ENCODE results near the gene ASCC3. TPM values are rescaled to one million over a fixed set of nuclear protein-coding genes. Genes with fewer than 3 reads are reported as not detected.

Gene ASCC3
- total RNA-seq, 1 experiment from 2014 or later, result 40.5 TPM

DNA sequence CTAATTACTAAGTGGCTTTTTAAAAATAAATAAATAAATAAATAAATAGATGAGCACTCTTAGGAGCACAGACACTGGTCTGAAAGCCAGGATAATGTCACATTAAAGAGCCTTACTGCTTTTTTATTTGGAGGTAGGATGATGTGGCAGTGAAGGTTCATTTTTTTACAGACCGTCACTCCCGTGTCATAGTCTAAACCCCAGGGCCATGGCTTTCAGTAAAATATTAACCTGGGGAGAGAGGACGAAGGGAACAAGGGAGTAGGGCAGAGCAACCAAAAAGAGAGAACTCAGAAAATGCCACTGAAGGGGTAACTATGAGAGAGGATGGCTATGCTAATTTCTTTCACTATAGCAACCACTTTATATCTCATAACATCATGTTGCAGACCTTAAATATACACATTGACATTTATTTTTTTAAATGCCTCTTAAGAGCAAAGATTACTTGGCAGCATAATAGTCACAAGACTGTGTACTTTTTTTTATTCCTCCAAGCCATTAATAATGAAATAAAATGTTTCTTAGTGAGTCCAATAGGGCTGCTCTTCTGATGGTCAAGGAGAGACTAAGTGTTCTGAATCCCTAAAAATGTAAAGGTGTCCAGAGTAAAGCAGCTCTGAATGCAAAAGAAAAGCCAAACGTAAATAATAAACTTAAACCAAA, 315.6 kb downstream of the ASCC3 start:
- H3K9me2 ChIP-seq (ENCODE audit: insufficient read depth), result no peaks in the 10 kb centered on the region
- H3K4me1 ChIP-seq (ENCODE audit: control insufficient read depth in 1 of 2, insufficient read depth in 2 of 2, low read length in 2 of 2), result no peaks in the 10 kb centered on the region
- DNase-seq (ENCODE audit: low read depth, low spot score) (no peak), ATAC-seq (no peak)
- no peaks in the 10 kb centered on the region for H3K36me3 ChIP-seq (ENCODE audit: control insufficient read depth in 1 of 2, insufficient read depth in 2 of 2, low read length in 2 of 2)
- no peaks in the 10 kb centered on the region for H3K27me3 ChIP-seq (ENCODE audit: insufficient read depth, low read length)
- RAD21 ChIA-PET (ENCODE audit: low non-redundant PET in 1 of 2, low total read pairs in 2 of 2, uncharacterized antibody in 2 of 2, unreplicated experiment in 2 of 2), result no interaction called here
- H3K9ac ChIP-seq (ENCODE audit: low read length), result no peak overlapping the region
- H2AFZ ChIP-seq (ENCODE audit: low read depth, low read length, poor library complexity, severe bottlenecking), result no peak overlapping the region
- intact Hi-C loops (cut with micrococcal nuclease), result no loop called here
- H3K27ac ChIP-seq (ENCODE audit: low read depth, low read length), result no peak overlapping the region
- POLR2A ChIA-PET, result no interaction called here
- no peaks in the 10 kb centered on the region for H3K9me3 ChIP-seq (ENCODE audit: control insufficient read depth in 1 of 2, insufficient read depth in 1 of 2, low read depth in 1 of 2, low read length in 2 of 2)
- BruUV-seq (replicated peaks), result no TSS peak
- H4K20me1 ChIP-seq (ENCODE audit: insufficient read depth), result no peaks in the 10 kb centered on the region
- no peak overlapping the region for H3K4me3 ChIP-seq (replicated peaks in 1 of 2; ENCODE audit: low read depth in 1 of 2, low read length in 2 of 2)
- no peak for TF ChIP-seq SIN3A (IDR thresholded peaks at IDR 0.05; ENCODE audit: low read depth)
- H3K79me2 ChIP-seq (ENCODE audit: insufficient read depth, low read length), result no peaks in the 10 kb centered on the region
- CTCF ChIA-PET, result no interaction called here
- no peak overlapping the region for H3K4me2 ChIP-seq (ENCODE audit: low read length)

DNA sequence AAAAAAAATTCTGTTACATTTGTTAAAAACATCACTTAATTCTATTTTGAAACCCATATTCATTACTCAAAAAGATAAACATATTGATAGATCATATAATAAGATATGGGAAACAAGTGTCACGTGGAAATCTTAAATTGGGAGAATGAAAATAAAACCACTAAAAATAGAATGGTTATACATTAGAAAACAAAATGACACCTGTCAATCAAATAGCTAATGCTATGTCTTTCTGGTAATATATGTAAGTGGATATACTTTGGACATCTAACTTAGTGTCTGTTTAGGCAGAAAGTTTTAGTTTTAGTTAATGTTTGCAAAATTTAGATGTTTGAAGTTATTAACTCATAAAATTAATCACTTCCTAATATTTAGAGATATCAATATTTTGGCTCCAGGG, 321.3 kb downstream of the ASCC3 start:
- Histone ChIP-seq H3K4me1 (ENCODE audit: control insufficient read depth in 1 of 2, insufficient read depth in 2 of 2, low read length in 2 of 2) (no peaks in the 10 kb centered on the region), H3K27me3 (ENCODE audit: insufficient read depth, low read length) (no peaks in the 10 kb centered on the region), H3K27ac (ENCODE audit: low read depth, low read length) (no peak overlapping the region), H3K9me2 (ENCODE audit: insufficient read depth) (no peaks in the 10 kb centered on the region), H3K4me2 (ENCODE audit: low read length) (no peak overlapping the region), H2AFZ (ENCODE audit: low read depth, low read length, poor library complexity, severe bottlenecking) (no peak overlapping the region), H3K9me3 (ENCODE audit: control insufficient read depth in 1 of 2, insufficient read depth in 1 of 2, low read depth in 1 of 2, low read length in 2 of 2) (no peaks in the 10 kb centered on the region), H3K79me2 (ENCODE audit: insufficient read depth, low read length) (no peaks in the 10 kb centered on the region), H3K36me3 (ENCODE audit: control insufficient read depth in 1 of 2, insufficient read depth in 2 of 2, low read length in 2 of 2) (no peaks in the 10 kb centered on the region), H3K9ac (ENCODE audit: low read length) (no peak overlapping the region), H3K4me3 (replicated peaks in 1 of 2; ENCODE audit: low read depth in 1 of 2, low read length in 2 of 2) (no peak overlapping the region), H4K20me1 (ENCODE audit: insufficient read depth) (no peaks in the 10 kb centered on the region)
- POLR2A ChIA-PET, result no interaction called here
- RAD21 ChIA-PET (ENCODE audit: low non-redundant PET in 1 of 2, low total read pairs in 2 of 2, uncharacterized antibody in 2 of 2, unreplicated experiment in 2 of 2), result no interaction called here
- DNase-seq (ENCODE audit: low read depth, low spot score) (no peak), ATAC-seq (no peak)
- CTCF ChIA-PET, result interaction anchor here (0.9 kb wide), 1 partner anchor 558 kb away, joined by 3 read pairs; no protein-coding TSS in a partner anchor
- no peak for TF ChIP-seq TCF7L2 (IDR thresholded peaks at IDR 0.05; ENCODE audit: borderline replicate concordance, extremely low read depth, insufficient read depth, insufficient read length)
- TF ChIP-seq, protein P1, sequence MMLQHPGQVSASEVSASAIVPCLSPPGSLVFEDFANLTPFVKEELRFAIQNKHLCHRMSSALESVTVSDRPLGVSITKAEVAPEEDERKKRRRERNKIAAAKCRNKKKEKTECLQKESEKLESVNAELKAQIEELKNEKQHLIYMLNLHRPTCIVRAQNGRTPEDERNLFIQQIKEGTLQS (IDR thresholded peaks at IDR 0.05), result no peak
- TF ChIP-seq SP1 (IDR thresholded peaks at IDR 0.05; ENCODE audit: low read depth), result no peak
- TF ChIP-seq RAD21 (IDR thresholded peaks at IDR 0.05; ENCODE audit: low read depth), result no peak
- TF ChIP-seq EGR1 (IDR thresholded peaks at IDR 0.05; ENCODE audit: low read depth), result no peak
- TF ChIP-seq FOSL1 (IDR thresholded peaks at IDR 0.05; ENCODE audit: low read depth), result no peak
- no peak for TF ChIP-seq CBX3 (IDR thresholded peaks at IDR 0.05; ENCODE audit: low read depth)
- no peak for TF ChIP-seq SIN3A (IDR thresholded peaks at IDR 0.05; ENCODE audit: low read depth)
- no peak for TF ChIP-seq EZH2 (IDR thresholded peaks at IDR 0.05)
- TF ChIP-seq, protein P2, sequence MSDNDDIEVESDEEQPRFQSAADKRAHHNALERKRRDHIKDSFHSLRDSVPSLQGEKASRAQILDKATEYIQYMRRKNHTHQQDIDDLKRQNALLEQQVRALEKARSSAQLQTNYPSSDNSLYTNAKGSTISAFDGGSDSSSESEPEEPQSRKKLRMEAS (IDR thresholded peaks at IDR 0.05), result no peak
- TF ChIP-seq JUND (IDR thresholded peaks at IDR 0.05), result no peak
- no peak for TF ChIP-seq SRF (IDR thresholded peaks at IDR 0.05; ENCODE audit: low read depth)
- TF ChIP-seq YY1 (IDR thresholded peaks at IDR 0.05; ENCODE audit: extremely low read depth, insufficient replicate concordance, low read depth, low read length), result no peak
- no peak for TF ChIP-seq POLR2AphosphoS5 (IDR thresholded peaks at IDR 0.05; ENCODE audit: low read depth, low read length)
- TF ChIP-seq ZFX (IDR thresholded peaks at IDR 0.05), result no peak
- BruUV-seq (replicated peaks), result no TSS peak
- intact Hi-C loops (cut with micrococcal nuclease), result no loop called here

Data from HCT116 (cell line).